Measurements from ENCODE around the gene EPHB1.
A peak's percentile ranks its signal among the peaks of the same experiment; 100 is the strongest.
"Not testable (repeated sequence)": the region's sequence is repeated elsewhere in the genome, so short reads cannot be mapped to it uniquely, and the experiment has no call there.

Gene EPHB1

DNA sequence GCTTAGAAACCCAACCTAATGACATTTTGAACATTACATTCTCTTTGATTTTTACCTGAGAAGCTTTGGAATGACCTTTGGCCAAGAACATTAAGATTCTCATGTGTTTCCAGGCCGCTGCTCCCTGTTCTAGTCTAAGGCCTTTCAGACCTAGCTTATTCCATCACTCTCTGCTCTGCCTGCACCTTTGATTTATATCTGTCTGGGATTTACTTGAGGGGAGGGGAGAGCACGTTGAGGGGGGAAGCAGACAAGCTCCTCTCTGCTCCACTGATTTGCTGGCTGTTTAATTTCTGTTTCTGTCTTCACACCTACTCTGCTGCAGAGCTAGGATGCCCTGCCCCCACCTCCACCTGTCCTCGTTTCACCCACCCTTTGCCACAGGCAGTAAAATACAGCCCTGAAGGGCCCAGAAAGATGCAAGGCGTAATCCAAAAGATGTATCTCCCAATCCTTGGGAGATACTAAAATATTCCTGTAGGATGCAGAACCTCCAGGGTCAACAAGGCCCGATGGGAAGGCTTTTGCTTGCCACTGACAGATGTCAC lies 429.8 kb downstream of the EPHB1 start:
- H3K27ac ChIP-seq, result no peak overlapping the region
- TF ChIP-seq, protein P1, sequence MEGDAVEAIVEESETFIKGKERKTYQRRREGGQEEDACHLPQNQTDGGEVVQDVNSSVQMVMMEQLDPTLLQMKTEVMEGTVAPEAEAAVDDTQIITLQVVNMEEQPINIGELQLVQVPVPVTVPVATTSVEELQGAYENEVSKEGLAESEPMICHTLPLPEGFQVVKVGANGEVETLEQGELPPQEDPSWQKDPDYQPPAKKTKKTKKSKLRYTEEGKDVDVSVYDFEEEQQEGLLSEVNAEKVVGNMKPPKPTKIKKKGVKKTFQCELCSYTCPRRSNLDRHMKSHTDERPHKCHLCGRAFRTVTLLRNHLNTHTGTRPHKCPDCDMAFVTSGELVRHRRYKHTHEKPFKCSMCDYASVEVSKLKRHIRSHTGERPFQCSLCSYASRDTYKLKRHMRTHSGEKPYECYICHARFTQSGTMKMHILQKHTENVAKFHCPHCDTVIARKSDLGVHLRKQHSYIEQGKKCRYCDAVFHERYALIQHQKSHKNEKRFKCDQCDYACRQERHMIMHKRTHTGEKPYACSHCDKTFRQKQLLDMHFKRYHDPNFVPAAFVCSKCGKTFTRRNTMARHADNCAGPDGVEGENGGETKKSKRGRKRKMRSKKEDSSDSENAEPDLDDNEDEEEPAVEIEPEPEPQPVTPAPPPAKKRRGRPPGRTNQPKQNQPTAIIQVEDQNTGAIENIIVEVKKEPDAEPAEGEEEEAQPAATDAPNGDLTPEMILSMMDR (conservative IDR thresholded peaks at IDR 0.05), result no peak
- no peak for TF ChIP-seq ZFX (IDR thresholded peaks at IDR 0.05)

DNA sequence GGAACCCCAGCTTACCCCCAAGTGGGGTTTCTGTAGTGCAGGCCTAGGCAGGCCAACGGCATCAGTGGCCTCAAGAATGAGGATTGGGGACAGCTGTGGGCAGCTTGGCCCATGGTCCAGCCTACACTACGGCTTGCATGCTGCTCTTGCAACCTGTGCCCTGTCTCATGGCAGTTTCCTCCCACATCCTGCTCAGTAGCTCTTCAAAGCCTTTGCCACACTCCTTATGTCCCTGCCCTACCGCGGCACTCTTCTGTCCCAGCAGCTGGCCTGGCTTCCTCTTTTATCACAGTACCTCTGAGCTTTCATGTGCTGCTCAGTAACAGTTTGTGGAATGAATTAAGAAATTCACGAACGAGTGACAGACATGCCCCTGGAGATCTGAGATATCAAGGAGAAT lies 431.0 kb downstream of the EPHB1 start:
- no peak for TF ChIP-seq ZFX (IDR thresholded peaks at IDR 0.05)
- TF ChIP-seq, protein P1 (conservative IDR thresholded peaks at IDR 0.05), result no peak
- H3K27ac ChIP-seq, result no peak overlapping the region

DNA sequence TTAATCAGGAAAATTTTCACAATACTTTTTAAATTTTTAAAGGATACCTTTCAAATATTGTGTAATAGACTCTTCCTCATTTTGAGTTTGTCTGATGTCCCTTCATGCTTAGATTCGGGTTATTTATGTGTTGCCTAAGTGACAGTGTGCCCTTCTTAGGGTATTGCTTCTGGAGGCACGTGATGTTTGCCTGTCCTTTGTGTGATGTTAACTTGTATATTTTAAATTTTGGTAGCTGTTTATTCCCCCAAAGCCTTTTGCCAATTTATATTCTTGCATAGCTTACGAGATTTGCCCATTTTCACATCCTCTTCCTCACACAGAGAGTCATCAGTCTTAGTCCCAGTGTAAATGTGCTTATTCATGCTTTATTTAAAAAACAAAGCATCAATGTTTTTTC lies 433.1 kb downstream of the EPHB1 start:
- no peak for TF ChIP-seq ZFX (IDR thresholded peaks at IDR 0.05)
- TF ChIP-seq, protein P1 (conservative IDR thresholded peaks at IDR 0.05), result no peak
- H3K27ac ChIP-seq, result no peak overlapping the region

DNA sequence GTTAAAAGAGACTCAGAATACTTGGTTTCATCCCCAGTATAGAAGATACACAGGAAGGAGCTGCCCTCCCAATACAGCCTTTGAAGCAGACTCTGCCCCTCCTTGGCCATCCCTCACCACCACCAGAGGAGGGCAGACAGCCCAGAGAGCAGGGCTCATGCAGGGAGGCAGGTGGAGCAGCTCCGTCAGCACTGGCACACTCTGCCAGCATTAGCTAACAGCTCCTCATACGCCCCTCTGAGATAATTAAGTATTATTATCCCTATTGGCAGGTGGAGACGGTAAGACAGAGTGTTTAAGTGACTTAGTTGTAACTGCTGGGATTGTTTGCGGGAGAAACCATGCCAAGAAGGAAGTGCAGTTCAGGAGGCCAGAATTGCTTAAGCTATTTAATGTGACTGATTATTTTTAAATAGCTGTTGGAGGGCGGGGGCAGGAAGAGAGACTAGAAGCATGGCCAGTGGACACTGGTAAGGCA lies 434.0 kb downstream of the EPHB1 start:
- TF ChIP-seq, protein P1 (conservative IDR thresholded peaks at IDR 0.05), result peak; percentile 36
- TF ChIP-seq ZFX (IDR thresholded peaks at IDR 0.05), result no peak
- H3K27ac ChIP-seq, result no peak overlapping the region

DNA sequence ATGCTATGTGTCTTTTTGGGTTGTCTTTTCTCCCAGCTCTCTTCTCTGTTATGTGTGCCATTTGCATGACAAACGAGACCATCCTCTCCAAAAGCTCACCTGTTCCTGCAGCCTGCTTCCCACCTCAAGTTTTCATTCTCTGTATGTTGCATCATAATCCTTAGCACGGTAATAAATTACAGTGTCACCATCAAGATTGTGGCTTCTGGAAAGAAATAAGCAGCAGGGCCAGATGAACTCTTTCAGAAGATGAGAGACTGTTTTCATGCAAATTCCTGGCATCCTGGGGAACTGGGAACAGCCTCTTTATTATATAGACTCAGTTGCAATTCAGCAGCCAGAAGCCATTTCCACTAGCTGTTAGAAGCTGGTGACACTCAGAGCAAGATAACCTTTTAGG lies 436.7 kb downstream of the EPHB1 start:
- TF ChIP-seq, protein P1 (conservative IDR thresholded peaks at IDR 0.05), result no peak
- TF ChIP-seq ZFX (IDR thresholded peaks at IDR 0.05), result no peak
- H3K27ac ChIP-seq, result no peak overlapping the region

DNA sequence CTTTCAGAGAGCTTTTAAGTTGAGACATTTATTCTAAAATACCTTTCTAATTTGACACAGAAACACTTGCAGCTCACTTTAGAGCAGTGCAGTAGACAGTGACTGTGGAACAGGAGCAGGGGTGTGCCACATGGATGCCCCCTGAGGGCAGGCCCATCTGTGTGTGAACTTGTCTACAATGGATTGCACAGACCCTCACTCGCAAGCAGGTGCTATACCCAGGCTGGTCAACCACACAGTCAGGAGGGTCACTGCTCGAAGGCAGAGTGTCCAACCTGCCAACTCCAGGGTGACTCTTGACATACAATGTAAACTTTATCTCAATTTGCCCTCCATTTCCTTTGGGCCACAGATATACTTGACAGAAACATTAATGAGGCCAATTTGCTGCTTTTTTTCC lies 437.2 kb downstream of the EPHB1 start:
- no peak overlapping the region for H3K27ac ChIP-seq
- TF ChIP-seq ZFX (IDR thresholded peaks at IDR 0.05), result no peak
- TF ChIP-seq, protein P1 (conservative IDR thresholded peaks at IDR 0.05), result no peak

DNA sequence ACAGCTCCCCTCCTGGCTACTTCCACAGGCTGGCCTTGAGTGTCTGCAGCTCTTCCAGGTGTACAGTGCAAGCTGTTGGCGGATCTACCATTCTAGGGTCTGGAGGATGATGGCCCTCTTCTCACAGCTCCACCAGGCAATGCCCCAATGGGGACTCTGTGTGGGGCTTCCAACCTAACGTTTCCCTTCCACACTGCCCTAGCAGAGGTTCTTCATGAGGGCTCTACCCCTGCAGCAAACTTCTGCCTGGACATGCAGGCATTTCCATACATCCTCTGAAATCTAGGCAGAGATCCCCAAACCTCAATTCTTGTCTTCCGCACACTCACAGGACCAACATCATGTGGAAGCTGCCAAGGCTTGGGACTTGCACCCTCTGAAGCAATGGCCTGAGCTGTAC lies 438.4 kb downstream of the EPHB1 start:
- H3K27ac ChIP-seq, result not testable (repeated sequence)

DNA sequence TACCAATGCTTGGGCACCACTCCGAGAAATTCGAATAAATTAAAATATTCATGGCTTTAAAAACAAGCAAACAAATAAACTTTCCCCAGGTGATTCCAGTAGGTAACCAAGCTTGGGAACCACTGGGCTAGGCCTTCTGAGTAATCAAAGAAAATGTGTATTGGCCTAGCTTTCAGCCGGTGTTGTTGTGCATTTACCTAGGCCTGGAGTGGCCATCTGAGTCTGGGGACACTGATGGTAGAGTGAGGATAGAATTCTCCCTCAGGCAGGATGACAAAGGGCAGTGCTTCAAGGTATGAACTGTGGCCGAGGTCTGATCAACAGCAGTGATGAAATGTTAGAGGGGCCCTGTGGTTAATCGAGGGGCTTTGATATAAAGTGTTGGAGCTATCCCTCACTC lies 440.5 kb downstream of the EPHB1 start:
- H3K27ac ChIP-seq, result no peak overlapping the region
- TF ChIP-seq ZFX (IDR thresholded peaks at IDR 0.05), result no peak
- TF ChIP-seq, protein P1 (conservative IDR thresholded peaks at IDR 0.05), result no peak

All from C4-2B (cell line).